HG03342 (cell line): ENCODE data around the gene SLC4A9.
"Not testable (repeated sequence)": the region's sequence is repeated elsewhere in the genome, so short reads cannot be mapped to it uniquely, and the experiment has no call there.

Experiments used
- ATAC-seq: cut with Tn5 transposase; IDR thresholded peaks from one replicate; pipeline ENCODE4 v1.9.1; 2021; ENCODE audit warnings: mild to moderate bottlenecking, moderate library complexity; ENCODE audit not compliant: unreplicated experiment

Gene SLC4A9

GRCh38 chr5:140393738-140394137 lies 33.7 kb downstream of the SLC4A9 start:
- ATAC-seq, result no peak

GRCh38 chr5:140398379-140398811 lies 38.4 kb downstream of the SLC4A9 start:
- ATAC-seq, result no peak

GRCh38 chr5:140399979-140400729 lies 40.2 kb downstream of the SLC4A9 start:
- peak; percentile 0 for ATAC-seq

- peak; percentile 65 for ATAC-seq
Observed at GRCh38 chr5:140400730-140401361, 40.9 kb downstream of the SLC4A9 start.

- peak; percentile 83 for ATAC-seq
Observed at GRCh38 chr5:140401362-140402257, 41.6 kb downstream of the SLC4A9 start, which contains the start of gene ANKHD1. TSS of gene ANKHD1 (plus strand) at chr5:140401833. CDS start at chr5:140401968, 135 bp downstream.

GRCh38 chr5:140402258-140403074 lies 42.5 kb downstream of the SLC4A9 start:
- no peak for ATAC-seq

GRCh38 chr5:140403613-140404012 lies 43.6 kb downstream of the SLC4A9 start:
- ATAC-seq, result no peak

- no peak for ATAC-seq
Observed at GRCh38 chr5:140408750-140409241, 48.8 kb downstream of the SLC4A9 start.

- no peak for ATAC-seq
Observed at GRCh38 chr5:140413230-140413629, 53.2 kb downstream of the SLC4A9 start.

- no peak for ATAC-seq
Observed at GRCh38 chr5:140417235-140417634, 57.2 kb downstream of the SLC4A9 start.

- no peak for ATAC-seq
Observed at GRCh38 chr5:140418862-140419520, 59.0 kb downstream of the SLC4A9 start.

GRCh38 chr5:140420226-140420570 lies 60.2 kb downstream of the SLC4A9 start:
- ATAC-seq, result no peak

GRCh38 chr5:140420665-140421361 lies 60.8 kb downstream of the SLC4A9 start:
- ATAC-seq, result no peak

GRCh38 chr5:140421375-140421774 lies 61.4 kb downstream of the SLC4A9 start:
- ATAC-seq, result not testable (repeated sequence)

GRCh38 chr5:140423609-140424008 lies 63.6 kb downstream of the SLC4A9 start:
- no peak for ATAC-seq

GRCh38 chr5:140424135-140424534 lies 64.1 kb downstream of the SLC4A9 start:
- no peak for ATAC-seq
